ENCODE results near the gene ZCCHC13.
"Not testable (repeated sequence)": the region's sequence is repeated elsewhere in the genome, so short reads cannot be mapped to it uniquely, and the experiment has no call there.

Gene ZCCHC13

DNA sequence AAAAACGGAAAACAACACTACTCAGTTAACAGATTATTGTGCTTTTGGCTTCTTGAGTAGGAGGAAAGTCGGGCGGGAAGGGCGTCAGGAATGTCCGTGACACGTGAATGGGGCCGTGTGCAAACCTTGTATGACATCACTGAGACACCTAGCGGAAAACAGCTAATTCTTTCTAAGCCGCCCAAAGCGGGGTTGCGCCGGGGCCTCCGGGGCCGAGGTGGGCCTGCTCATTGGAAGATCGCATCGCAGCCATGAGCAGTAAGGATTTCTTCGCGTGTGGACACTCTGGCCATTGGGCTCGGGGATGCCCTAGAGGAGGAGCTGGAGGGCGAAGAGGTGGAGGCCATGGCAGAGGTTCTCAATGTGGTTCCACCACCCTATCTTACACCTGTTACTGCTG lies at the start of gene ZCCHC13:
Gene ZCCHC13 (plus strand): TSS at position 165 of the 400 bp plus-strand sequence. CDS start 87 bp downstream, at position 252.
- DNase-seq = no peak

DNA sequence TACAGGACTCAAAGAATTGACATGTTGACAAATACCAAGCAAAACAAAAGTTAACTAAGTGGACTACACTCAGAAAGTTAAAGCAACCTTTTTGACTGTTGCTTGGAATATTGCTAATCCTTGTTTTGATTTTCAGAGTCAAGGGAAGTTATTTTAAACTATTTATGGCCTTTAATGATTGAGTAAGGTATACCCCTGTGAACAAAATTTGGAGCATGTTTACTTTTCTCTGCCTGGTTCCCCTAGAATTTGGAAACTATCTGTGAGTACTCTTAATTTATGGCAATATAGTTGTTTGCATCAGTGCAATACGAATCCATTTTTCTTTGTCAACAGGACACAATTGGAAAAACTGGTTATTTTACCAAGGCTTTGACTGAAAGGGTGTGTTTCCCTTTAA lies 45.9 kb upstream of the ZCCHC13 start:
- not testable (repeated sequence) for DNase-seq

DNA sequence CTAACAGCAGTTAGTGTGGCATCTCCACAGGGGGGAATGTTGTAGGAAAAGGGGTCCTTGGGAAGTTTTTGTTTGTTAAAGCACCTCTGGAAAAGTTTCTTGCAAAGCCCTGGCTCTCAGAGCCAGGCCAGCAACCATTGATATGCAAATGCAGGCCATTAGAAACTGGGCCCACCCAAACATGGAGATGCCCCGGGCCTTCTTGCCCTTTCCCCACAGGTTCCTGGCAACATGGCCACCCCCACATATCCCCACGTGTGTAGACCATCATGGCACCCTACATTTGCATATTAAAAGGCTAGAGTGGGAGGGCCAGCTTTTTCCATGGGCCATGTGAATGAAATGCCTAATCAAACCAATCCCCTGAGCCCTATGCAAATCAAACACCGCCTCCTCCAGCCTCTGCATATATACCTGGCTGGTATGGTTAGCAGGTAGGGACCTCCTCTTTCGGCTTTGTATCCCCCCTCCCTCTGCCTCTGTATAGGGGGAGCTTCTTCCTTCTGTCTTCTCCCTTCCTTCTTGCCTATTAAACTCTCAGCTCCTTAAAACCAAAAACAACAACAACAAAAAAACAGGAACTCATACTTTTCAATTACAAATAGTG lies 44.0 kb upstream of the ZCCHC13 start:
- no peak for DNase-seq

DNA sequence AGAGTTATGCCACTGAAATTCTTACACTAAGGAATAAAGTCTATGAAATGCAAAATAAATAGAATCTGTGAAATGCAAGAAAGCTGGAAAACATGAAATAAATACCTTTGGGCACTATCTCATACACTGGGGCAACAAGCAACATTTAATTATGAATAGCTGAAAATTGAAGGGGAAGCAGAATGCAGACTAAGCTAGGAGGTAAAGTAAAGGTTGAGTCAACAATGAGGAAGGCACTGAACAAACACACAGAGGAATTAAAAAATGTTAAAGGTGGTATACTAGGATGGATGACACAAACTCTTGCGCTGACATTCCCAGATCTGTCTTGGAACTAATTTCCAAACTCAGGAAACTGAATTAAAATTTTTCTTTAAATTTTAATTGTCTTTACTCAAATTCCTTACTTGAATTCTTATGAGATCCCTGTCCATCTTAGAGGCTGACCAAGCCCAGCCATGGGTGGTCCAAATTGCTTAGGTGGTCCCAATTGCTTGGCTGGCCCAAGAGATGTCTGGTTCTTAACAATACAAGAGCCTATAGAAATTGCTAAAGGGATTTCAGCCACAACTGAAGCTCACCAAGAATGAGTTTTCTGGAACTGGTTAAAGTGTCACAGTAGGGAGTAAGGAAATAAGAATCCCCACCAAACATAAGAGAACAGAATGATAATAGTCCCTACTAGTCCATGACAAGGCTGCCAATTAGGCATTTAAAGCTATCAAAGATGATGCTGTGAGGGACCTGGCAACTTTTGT lies 41.3 kb upstream of the ZCCHC13 start:
- no peak for DNase-seq

DNA sequence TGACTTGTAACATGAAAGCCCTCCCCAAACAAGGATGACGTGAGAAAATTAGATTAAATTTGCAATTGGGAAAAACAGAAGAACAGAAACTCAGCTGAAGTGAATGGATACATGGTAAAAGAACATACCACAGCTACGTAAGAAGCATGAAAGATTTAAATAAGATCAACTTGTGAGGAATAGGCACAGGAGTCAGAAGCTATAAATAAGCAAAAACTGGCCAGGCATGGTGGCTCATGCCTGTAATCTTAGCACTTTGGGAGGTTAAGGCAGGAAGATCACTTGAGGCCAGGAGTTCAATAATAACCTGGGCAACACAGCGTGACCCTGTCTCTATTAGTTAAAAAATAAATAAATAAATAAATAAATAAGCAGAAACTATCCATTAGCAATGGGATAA lies 33.6 kb upstream of the ZCCHC13 start:
- no peak for DNase-seq

DNA sequence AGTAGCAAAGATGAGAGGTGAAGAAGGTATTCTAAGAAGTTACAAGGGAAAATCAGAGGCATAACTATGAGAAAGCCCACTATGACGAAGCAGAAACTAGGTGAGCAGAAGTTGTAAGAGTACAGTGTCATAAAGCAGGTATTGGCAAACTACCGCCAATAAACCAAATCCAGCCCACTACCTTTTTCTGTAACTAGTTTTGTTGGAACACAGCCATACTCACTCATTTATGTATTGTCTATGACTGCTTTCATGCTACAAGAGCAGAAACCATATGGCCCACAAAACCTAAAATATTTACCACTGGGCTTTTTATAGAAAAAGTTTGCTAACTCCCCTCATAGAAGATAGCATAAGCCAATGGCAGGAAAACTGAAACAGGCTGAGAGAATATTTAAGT lies 31.8 kb upstream of the ZCCHC13 start:
- no peak for DNase-seq

DNA sequence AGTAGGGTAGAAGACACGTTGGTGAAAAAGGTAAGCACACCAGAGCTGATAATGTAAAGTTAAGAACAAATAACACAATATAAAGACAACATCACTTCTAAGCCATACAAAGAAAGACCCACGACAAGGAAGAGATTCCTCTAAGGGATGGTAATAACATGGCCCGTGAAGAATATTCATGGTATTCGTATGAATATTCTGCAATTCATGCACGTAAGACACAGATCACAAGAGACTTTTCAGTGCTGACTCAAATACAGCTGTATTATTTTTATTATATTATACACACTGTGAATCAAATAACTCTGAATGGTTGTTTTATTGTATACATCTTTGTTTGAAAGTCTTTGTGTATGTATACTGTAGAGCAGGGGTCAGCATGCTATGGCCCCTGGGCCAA lies 29.5 kb upstream of the ZCCHC13 start:
- DNase-seq = no peak

DNA sequence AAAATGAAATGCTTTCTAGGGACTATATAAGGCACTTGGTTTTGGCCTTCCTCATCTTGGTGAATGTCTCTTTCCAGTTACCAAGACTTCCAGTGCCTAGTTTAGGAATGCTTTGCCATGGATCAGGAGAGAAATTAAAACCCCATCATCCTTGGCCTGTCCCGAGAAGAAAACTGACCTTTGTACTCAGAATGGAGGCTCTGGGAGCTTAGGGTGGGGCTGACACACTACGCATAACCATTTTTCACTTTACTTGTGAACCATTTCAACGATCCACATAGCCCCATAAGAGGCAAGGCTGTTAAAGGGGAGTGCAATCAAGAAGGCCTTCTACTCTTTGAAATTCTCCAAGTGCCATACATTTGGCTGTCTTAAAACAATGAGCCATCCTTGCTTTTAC lies 26.7 kb upstream of the ZCCHC13 start:
- no peak for DNase-seq

DNA sequence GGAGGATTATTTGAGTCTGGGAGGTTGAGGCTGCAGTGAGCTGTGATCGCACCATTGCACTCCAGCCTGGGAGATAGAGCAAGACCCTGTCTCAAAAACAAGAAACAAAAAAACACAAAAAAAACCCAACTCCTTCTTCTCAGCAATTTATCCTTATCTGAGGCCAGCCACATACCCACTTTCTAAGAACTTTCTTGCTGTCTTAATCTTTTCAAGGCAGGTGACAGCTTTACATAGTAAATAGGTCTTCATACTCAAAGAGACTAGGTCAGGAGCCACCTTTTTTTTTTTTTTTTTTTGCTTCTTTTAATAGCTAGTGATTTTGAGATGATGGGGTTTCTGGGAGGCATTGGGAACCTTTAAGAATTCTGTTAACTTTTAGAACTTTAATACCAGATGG lies 26.1 kb upstream of the ZCCHC13 start:
- DNase-seq = no peak

DNA sequence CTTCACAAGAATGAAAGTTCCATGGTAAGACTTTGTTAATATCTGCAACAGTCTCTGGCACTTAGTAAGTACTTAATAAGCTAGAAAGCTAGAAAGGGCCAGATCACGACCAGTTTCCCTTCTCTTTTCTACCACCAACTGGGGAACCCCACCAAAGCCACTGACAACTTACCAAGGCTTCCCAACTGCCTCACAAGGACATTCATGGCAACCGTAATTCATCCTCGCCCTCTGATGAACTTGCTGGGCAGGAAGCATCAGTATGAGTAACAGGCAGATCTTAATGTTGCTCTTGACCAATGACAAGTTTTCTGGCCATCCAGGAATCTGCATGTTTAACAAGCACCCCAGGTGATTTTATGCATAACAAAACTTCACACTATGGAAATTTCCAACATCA lies 23.2 kb upstream of the ZCCHC13 start:
- DNase-seq = no peak

DNA sequence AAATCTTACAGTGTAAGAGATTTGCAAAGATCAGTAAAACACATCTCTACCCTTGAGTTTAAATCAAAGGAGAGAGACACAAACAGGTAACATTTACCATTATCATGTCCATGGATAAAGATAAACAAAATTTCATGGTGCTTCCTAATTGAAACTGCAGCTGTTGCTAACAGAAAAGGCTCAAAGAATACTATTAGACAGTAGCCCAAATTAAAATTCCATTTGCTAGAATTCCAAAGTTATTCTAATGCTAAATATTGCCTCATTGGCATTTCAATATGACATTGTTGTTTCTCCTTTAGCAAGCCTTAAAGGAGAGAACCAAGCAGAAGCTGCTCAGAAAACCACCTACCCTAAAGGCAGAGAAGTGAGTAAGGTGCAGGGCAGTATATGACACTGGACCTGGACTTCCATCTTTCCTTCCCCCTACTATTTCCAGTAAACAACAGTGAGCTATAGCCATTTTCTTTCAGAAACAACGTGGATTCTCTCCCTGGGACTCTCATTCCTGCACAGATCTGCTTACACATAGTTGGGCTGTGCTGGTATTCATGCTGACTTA lies 19.5 kb upstream of the ZCCHC13 start:
- no peak for DNase-seq

DNA sequence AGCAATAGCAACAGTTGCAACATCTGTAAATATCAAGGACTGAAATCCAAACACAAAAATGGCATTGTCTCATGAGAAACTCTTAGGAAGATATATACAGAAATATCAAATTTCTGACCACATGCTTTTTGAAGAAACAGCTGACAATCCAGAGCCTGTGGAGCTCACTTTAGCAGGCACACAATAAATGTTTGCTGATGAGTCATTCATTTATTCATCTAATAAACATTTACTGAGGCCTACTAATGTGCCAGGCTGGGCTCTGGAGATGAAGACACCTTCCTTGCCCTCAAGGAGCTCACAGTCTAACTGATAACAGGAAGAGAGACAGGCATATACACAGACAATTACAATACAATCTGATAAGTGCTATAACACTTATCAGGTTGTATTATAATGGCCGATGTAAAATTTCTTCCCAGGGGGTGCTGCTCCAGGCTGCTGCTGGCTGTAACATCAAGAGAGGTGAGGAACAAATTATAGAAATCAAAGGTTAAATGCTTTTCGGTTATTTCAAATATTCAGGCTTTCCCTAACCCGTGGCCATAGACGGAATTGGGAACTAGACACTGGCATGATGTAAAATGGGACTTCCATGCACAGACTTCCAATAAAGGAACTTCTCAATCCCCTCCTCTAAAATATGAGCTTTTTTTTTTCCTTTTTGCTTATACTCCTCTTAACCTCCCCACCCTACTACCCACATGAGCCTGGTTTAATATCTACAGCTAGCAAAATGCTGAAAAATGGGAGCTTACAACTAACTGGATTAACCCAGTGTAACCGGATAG lies 16.8 kb upstream of the ZCCHC13 start:
- DNase-seq = no peak

DNA sequence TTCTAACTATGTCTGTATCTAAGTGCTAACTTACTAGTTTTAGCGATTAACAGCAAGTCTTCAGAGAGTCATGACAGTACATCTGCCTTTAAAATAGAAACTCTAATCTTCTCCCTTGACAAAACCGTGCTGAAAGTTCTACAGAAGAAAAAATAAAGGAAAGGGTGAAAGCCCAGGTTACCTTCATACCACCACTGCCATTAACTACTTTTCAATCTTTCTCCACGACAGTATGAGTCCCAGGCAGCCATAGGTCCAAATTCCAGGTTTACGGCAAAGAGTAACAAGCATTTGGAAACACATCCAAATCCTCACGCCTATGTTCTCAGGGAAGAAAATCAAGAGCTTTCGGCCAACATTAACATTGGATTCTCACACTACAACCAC lies 12.4 kb upstream of the ZCCHC13 start:
- no peak for DNase-seq

DNA sequence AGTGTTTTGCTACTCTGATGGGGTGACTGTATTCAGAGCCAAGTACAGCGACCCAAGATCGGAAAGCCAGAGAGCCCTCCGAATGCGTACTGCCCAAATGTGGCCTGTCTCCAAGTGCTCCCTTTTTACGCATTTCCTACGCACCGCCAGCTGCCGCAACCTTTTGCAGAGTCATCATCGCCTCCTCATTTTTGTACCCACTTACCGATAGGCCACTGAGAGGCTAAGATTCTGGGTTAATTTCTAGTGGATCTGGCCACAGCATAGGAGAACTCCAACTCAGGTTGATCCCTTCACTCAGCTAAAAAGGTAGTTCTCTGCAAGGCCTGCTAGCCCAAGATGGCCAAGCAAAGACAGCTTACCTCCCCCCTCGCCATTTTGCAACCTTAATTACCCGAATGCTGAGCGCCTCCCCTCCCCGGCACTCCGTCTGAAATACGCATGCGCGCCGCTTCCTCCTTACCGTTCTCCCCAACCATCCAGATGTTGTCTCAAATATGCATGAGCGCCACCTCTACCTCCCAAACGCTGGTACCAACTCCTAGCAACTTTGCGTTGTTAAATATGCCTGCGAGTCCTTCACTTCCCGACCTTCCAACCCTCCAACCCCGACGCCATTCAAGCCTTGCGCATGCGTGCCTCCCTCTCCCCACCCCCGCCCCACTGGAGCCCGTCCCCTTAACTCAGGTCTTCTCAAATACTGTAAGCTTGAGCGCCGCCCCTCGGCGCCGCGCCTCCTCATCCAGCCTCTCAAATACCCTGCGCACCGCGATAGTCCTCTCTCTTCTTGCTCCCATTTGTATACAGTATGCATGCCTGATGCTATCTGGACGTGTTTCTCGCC lies 11.8 kb upstream of the ZCCHC13 start:
- peak; percentile 86 for DNase-seq

DNA sequence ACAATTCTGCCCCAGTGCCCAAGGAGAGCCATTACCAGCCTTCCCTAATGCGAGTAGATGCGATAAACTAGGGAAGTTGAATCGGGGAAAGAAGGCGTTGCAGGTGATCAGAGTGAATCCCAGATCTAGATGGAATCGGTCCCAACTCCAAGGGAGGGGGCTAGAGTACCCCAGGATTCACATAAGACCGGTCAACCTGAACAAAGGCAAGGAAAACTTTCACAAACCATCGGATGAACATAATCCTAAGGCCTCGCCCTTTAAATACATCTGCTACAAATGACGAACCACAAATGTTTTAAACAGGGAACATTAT lies 11.2 kb upstream of the ZCCHC13 start:
- DNase-seq = no peak

DNA sequence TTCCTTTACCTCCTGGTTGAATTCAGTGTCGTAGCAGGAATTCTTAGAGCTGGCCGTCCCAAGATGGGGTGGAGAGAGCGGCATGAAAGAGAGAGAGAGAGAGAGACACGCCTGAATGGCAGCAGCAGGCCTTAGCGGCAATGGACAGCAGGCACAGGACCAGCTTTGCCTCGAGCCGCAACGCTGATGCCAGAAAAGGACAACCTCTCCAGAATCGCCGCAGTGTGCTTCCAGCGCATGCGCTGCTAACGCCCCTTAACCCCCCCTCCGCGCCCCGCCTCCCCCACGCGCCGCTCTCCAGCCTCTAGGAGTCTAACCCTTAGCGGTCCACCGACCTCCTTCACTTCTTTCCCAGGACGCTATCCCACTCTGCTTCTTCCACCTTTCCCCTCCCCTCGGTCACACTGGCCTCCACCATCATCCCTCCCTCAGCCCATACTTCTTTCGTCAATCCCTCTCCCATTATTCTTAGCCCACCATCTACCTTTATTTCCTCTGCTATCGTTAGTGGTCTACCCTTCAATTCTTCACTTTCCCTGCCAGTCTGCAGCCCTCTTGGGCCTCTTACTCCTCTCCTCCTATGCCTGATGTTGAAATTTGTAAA lies 10.5 kb upstream of the ZCCHC13 start:
- peak; percentile 71 for DNase-seq

DNA sequence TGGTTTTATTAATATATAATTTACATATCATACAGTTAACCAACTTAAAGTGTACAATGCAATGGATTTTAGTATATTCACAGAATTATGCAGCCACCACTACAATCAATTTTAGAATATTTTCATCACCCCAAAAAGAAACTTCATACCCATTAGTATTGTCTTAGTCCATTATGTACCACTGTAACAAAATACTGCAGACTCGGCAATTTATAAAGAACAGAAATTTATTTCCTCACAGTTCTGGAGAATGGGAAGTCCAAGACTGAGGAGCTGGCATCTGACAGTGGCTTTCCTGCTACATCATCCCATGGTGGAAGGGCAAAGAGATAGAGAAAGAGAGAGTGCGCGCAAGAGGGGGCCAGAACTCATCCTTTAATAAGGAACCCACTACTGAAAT lies 8.9 kb upstream of the ZCCHC13 start:
- DNase-seq = no peak

DNA sequence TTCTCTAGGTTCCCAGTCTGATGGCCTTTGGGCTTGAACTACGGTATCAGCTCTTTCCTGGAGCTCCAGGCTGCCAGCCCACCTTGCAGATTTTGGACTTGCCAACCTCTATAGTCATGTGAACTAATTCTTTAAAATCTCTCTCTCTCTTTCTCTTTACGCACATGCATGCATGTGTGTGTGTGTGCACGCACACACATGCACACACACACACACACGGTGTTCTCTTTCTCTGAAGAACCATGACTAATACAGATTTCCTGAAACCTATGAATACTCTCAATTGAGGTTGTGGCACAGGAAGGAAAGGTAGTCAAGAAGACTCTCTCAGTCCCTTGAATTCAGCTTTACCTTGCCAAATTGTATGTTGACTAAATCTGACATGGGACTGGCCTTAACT lies 6.2 kb upstream of the ZCCHC13 start:
- DNase-seq = peak; percentile 11

DNA sequence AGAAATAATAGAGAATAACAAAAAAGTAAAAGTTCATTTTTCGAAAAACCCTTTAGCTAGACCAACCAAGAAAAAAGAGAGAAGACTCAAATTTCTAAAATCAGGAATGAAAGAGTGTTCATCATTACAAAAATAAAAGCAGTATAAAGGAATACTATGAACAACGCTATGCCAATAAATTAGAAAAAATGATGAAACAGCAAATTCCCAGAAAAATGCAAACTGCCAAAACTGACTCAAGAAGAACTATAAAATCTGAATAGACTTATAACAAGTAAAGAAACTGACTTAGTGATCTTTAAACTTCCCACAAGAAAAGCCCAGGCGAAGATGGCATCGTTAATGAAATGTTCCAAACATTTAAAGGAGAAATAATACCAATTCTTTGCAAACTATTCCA lies 3.1 kb upstream of the ZCCHC13 start:
- DNase-seq = no peak

DNA sequence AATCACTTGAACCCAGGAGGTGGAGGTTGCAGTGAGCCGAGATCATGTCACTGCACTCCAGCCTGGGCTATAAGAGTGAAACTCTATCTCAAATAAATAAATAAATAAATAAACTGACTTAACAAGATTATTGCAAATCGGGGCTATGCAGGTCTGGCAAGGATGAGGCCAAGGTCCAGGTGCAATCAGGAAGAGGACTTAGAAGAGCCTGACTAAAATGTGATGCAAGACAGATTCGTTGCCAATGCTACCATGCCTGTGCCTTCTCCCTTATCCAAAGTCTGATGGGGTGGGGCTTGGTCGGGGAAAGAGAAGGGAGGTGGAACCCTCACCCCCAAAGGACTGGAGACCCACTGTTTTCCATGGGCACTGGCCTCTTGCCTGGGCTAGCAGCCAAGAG lies 14.7 kb downstream of the ZCCHC13 start:
- no peak for DNase-seq

DNA sequence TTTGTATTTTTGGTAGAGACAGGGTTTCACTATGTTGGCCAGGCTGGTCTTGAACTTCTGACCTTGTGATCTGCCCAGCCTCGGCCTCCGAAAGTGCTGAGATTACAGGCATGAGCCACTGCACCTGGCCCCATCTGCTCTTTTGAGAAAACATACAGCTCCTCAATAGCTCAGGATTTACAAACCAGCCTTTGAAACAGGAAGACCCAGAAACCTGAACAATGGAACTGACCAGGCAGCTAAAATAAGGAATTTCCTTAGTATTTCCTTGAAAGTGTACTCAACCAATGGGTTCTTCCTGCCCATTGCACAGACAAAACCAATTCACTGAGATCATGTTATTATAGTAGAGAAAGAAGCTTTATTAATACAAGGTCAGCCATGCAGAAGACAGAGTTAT lies 15.3 kb downstream of the ZCCHC13 start:
- DNase-seq = not testable (repeated sequence)

DNA sequence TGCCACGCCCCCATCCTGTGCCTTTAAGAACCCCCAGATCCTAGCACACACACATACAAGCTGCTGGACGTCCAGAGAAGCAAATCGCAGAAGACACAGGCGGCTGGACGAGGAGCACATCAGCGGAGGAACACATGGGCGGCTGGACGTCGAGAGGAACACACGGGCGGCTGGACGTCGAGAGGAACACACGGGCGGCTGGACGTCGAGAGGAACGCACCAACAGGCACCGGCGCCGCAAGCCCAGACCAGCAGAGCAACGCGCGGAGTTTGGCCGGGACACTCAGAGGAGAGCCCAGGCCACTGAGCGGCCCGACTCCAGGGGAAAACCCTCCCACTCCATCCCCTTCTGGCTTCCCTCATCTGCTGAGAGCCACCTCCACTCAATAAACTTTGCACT lies 17.2 kb downstream of the ZCCHC13 start:
- DNase-seq = no peak

DNA sequence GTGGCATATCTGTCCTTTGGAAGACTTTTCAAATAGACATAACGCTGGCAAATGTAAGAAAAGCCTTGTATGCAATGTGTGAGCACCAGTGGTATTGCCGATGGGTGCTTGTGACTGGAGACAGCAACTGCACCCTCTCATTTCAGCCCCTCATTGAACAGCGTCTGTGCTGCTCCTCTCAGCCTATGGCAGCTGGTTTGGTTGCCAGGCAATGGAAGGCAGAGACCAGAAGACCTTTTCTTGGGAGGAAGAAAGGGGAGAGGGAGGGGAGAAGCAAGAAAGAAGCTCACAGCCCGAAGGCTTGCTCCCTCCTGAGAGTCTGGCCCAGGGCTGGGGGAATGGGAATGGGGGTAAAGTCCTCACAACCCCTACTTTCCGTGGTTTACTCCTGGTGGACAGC lies 20.2 kb downstream of the ZCCHC13 start:
- no peak for DNase-seq

All from activated CD4-positive, alpha-beta T cell treated with anti-CD3 and anti-CD28 coated beads for 48 hours (primary cell).